Kidney tubule cell (primary cell): ENCODE measurements around the gene AMN1.

Experiments
- DNase-seq: peaks from one replicate; pipeline ENCODE4 v3.0.0-alpha.2; 2018; ENCODE audit warnings: low spot score

The AMN1 gene

GRCh38 chr12:31728917-31729640 is at the start of gene AMN1:
TSS of gene AMN1 (minus strand) at chr12:31729021. CDS start at chr12:31729008, 13 bp downstream.
- peak; percentile 100 for DNase-seq

- peak; percentile 25 for DNase-seq
Measured at GRCh38 chr12:31773867-31774266, 45.0 kb upstream of the AMN1 start.

- no peak for DNase-seq
Measured at GRCh38 chr12:31773223-31773750, 44.5 kb upstream of the AMN1 start.

GRCh38 chr12:31772685-31773222 is 43.9 kb upstream of the AMN1 start:
- no peak for DNase-seq

- no peak for DNase-seq
Measured at GRCh38 chr12:31772186-31772585, 43.4 kb upstream of the AMN1 start.

GRCh38 chr12:31768046-31768445 is 39.2 kb upstream of the AMN1 start:
- no peak for DNase-seq

GRCh38 chr12:31765931-31766330 is 37.1 kb upstream of the AMN1 start:
- no peak for DNase-seq

GRCh38 chr12:31759632-31760459 is 31.0 kb upstream of the AMN1 start:
- no peak for DNase-seq

GRCh38 chr12:31758297-31758696 is 29.5 kb upstream of the AMN1 start:
- DNase-seq: peak; percentile 71

- DNase-seq: peak; percentile 77
Measured at GRCh38 chr12:31756977-31757420, 28.2 kb upstream of the AMN1 start.

- no peak for DNase-seq
Measured at GRCh38 chr12:31752450-31752849, 23.6 kb upstream of the AMN1 start.

- no peak for DNase-seq
Measured at GRCh38 chr12:31751085-31751484, 22.3 kb upstream of the AMN1 start.

- DNase-seq: no peak
Measured at GRCh38 chr12:31750747-31751039, 21.9 kb upstream of the AMN1 start.

GRCh38 chr12:31749024-31749704 is 20.3 kb upstream of the AMN1 start:
- DNase-seq: peak; percentile 99

- DNase-seq: no peak
Measured at GRCh38 chr12:31745242-31745641, 16.4 kb upstream of the AMN1 start.

GRCh38 chr12:31744363-31744762 is 15.5 kb upstream of the AMN1 start:
- peak; percentile 24 for DNase-seq

GRCh38 chr12:31742891-31743290 is 14.1 kb upstream of the AMN1 start:
- DNase-seq: peak; percentile 34

GRCh38 chr12:31740628-31741027 is 11.8 kb upstream of the AMN1 start:
- DNase-seq: no peak

- no peak for DNase-seq
Measured at GRCh38 chr12:31737763-31738162, 8.9 kb upstream of the AMN1 start.

GRCh38 chr12:31737345-31737744 is 8.5 kb upstream of the AMN1 start:
- DNase-seq: no peak

GRCh38 chr12:31736472-31736871 is 7.7 kb upstream of the AMN1 start:
- peak; percentile 94 for DNase-seq
